ENCODE measurements around the gene CCKAR. TPM values are rescaled to one million over a fixed set of nuclear protein-coding genes. Genes with fewer than 3 reads are reported as not detected.

Gene CCKAR
- total and polyA plus RNA-seq, 2 donors (not counting 3 experiments of a cell fraction or from before 2014, with no cell fraction given): not detected

- Histone ChIP-seq H3K27ac (ENCODE audit: insufficient read depth, low read depth, low read length) (no peak overlapping the region), H4K20me1 (replicated peaks; ENCODE audit: control insufficient read depth, extremely low read depth, insufficient read depth, low read length) (no peaks in the 10 kb centered on the region), H3K4me1 (ENCODE audit: control insufficient read depth, extremely low read depth, insufficient read depth, low read length) (no peaks in the 10 kb centered on the region), H3K9me1 (replicated peaks; ENCODE audit: control insufficient read depth, extremely low read depth, insufficient read depth, low read length) (no peaks in the 10 kb centered on the region), H3K36me3 (ENCODE audit: control insufficient read depth in 2 of 2, extremely low read depth in 1 of 2, insufficient read depth in 2 of 2, low read length in 2 of 2) (no peaks in the 10 kb centered on the region), H2AFZ (ENCODE audit: low read depth, low read length) (no peak overlapping the region), H3K4me2 (ENCODE audit: insufficient read depth, low read length) (no peak overlapping the region), H3K4me3 (replicated peaks in 1 of 3; ENCODE audit: insufficient read depth in 1 of 3, low read depth in 1 of 3, low read length in 3 of 3) (no peak overlapping the region), H3K9me3 (replicated peaks; ENCODE audit: control insufficient read depth, insufficient read depth, low read length) (no peaks in the 10 kb centered on the region), H3K27me3 (ENCODE audit: control insufficient read depth in 2 of 2, insufficient read depth in 2 of 2, low read length in 2 of 2) (peaks cover 1 to 8% of the 10 kb centered on the region in 2 experiments), H3K9ac (replicated peaks; ENCODE audit: extremely low read depth, insufficient read depth, low read length) (no peak overlapping the region), H3K79me2 (ENCODE audit: control insufficient read depth, insufficient read depth, low read length) (no peaks in the 10 kb centered on the region)
- ChIA-PET CTCF (no interaction called here), POLR2A (no interaction called here)
- no peak for TF ChIP-seq POLR2AphosphoS5 (IDR thresholded peaks at IDR 0.05; ENCODE audit: insufficient read depth, low read depth, low read length)
- TF ChIP-seq POLR2A (IDR thresholded peaks at IDR 0.05; ENCODE audit: low read depth, low read length): no peak
- TF ChIP-seq JUN (IDR thresholded peaks at IDR 0.05; ENCODE audit: borderline replicate concordance, insufficient read depth, insufficient read length, low read depth): no peak
- no peak for TF ChIP-seq CTCF (IDR thresholded peaks at IDR 0.05; ENCODE audit: extremely low read depth in 1 of 2, insufficient read depth in 1 of 2, low read depth in 1 of 2, low read length in 2 of 2)
- TF ChIP-seq MYC (IDR thresholded peaks at IDR 0.05; ENCODE audit: low read depth, low read length): no peak
- TF ChIP-seq GATA2 (IDR thresholded peaks at IDR 0.05; ENCODE audit: insufficient read depth, insufficient read length, low read depth, low read length): no peak
- TF ChIP-seq FOS (IDR thresholded peaks at IDR 0.05; ENCODE audit: borderline replicate concordance, insufficient read depth, low read length): no peak
- TF ChIP-seq EZH2 (IDR thresholded peaks at IDR 0.05; ENCODE audit: borderline replicate concordance, low read depth, low read length, severe bottlenecking): no peak
- TF ChIP-seq MAX (IDR thresholded peaks at IDR 0.05; ENCODE audit: insufficient read depth, insufficient read length): no peak
- dilution Hi-C loops (cut with MboI; ENCODE audit: extremely low pct_ligation_motif_present, low sequenced_read_pairs): no loop called here
- FAIRE-seq: no peak
- no peak for DNase-seq (ENCODE audit: low read depth, low spot score)
- BruUV-seq (replicated peaks): no TSS peak
- intact Hi-C loops (cut with micrococcal nuclease): no loop called here
These were observed 42.9 kb downstream of the CCKAR start for GRCh38 chr4:26447378-26447777.
